ENCODE data around the gene AGA. TPM values are rescaled to one million over a fixed set of nuclear protein-coding genes. Genes with fewer than 3 reads are reported as not detected.

The AGA gene
- 13.8 TPM for polyA plus RNA-seq (2012; ENCODE audit: insufficient read length, low read depth)

DNA sequence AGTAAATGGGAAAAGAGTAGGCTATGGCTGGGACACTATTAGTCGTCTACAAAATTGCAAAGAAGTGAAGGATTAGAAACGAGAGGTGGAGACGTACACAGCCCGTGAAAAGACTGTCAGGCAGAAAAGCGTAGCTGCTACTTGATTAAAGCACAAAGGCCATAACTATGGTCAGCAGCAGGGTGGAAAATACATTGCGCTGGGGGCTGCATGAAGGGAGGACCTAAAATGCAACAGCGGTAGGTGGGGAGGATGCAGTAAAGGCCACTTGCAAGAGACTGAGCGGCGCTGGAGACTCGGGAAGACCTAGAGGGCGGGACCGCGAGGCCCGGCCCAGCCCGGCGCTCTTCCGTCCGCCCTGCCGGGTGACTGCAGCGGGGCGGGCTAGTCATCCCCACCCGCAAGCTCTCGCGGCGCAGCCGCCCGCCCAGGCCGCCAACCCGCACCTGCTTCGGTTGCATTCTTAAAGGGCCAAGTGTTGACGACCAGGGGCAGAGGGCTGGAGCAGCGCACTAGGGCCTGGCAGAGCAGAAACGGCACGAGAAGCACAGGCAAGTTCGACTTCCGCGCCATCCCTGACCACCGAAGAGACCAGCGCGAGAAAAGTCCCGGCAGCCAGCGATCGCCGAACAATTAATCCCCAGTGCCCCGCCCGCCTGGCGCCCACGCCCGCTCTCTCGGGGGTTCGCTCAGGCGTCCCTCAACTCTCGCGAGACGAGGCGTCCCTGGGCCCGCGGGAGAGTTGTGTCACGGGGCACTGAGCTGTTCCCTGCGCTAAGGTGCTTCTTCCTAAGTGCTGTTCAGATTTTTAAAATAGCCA, at the start of gene AGA:
TSS of gene AGA (minus strand) at position 635 of the 820 bp plus-strand sequence. CDS start at position 573, 62 bp downstream.
- TF ChIP-seq TAF1 (IDR thresholded peaks at IDR 0.05; ENCODE audit: borderline replicate concordance, insufficient read depth, low read length): peak; percentile 60; the same call in 1 of the 2 replicates
- TF ChIP-seq, protein P1, sequence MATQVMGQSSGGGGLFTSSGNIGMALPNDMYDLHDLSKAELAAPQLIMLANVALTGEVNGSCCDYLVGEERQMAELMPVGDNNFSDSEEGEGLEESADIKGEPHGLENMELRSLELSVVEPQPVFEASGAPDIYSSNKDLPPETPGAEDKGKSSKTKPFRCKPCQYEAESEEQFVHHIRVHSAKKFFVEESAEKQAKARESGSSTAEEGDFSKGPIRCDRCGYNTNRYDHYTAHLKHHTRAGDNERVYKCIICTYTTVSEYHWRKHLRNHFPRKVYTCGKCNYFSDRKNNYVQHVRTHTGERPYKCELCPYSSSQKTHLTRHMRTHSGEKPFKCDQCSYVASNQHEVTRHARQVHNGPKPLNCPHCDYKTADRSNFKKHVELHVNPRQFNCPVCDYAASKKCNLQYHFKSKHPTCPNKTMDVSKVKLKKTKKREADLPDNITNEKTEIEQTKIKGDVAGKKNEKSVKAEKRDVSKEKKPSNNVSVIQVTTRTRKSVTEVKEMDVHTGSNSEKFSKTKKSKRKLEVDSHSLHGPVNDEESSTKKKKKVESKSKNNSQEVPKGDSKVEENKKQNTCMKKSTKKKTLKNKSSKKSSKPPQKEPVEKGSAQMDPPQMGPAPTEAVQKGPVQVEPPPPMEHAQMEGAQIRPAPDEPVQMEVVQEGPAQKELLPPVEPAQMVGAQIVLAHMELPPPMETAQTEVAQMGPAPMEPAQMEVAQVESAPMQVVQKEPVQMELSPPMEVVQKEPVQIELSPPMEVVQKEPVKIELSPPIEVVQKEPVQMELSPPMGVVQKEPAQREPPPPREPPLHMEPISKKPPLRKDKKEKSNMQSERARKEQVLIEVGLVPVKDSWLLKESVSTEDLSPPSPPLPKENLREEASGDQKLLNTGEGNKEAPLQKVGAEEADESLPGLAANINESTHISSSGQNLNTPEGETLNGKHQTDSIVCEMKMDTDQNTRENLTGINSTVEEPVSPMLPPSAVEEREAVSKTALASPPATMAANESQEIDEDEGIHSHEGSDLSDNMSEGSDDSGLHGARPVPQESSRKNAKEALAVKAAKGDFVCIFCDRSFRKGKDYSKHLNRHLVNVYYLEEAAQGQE (IDR thresholded peaks at IDR 0.05; ENCODE audit: insufficient read depth in 1 of 2, low read depth in 2 of 2, low read length in 2 of 2): peak in 1 of 2 experiments; percentile 62; a peak in 1 of 4 replicates
- TF ChIP-seq FOXP2 (optimal IDR thresholded peaks at IDR 0.05; ENCODE audit: borderline replicate concordance, extremely low read depth, extremely low read length, insufficient read depth): peak; percentile 62
- no peak for TF ChIP-seq SIN3A (IDR thresholded peaks at IDR 0.05; ENCODE audit: borderline replicate concordance, insufficient read depth, low read length)
- peak; percentile 99 for TF ChIP-seq POLR2AphosphoS5 (IDR thresholded peaks at IDR 0.05; ENCODE audit: low read depth, low read length)

DNA sequence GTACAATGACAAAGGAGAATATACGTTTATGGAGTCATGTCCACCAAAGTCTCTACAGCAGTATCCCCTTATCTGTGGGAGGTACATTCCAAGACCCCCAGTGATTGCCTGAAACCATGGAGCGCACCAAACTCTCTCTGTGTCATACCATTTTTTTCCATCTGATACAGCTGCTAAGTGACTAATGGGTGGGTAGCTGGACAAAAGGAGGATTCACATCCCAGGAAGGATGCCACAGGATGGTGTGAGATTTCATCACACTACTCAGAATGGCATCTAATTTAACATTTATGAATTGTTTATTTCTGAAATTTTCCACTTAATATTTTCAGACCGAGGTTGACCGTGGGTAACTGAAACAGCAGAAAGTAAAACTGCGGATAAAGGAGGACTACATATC, 49.8 kb upstream of the AGA start:
- no peak for TF ChIP-seq SIN3A (IDR thresholded peaks at IDR 0.05; ENCODE audit: borderline replicate concordance, insufficient read depth, low read length)
- TF ChIP-seq, protein P1 (IDR thresholded peaks at IDR 0.05; ENCODE audit: insufficient read depth in 1 of 2, low read depth in 2 of 2, low read length in 2 of 2): no peak
- TF ChIP-seq POLR2AphosphoS5 (IDR thresholded peaks at IDR 0.05; ENCODE audit: low read depth, low read length): no peak
- TF ChIP-seq FOXP2 (optimal IDR thresholded peaks at IDR 0.05; ENCODE audit: borderline replicate concordance, extremely low read depth, extremely low read length, insufficient read depth): no peak
- TF ChIP-seq TAF1 (IDR thresholded peaks at IDR 0.05; ENCODE audit: borderline replicate concordance, insufficient read depth, low read length): no peak

DNA sequence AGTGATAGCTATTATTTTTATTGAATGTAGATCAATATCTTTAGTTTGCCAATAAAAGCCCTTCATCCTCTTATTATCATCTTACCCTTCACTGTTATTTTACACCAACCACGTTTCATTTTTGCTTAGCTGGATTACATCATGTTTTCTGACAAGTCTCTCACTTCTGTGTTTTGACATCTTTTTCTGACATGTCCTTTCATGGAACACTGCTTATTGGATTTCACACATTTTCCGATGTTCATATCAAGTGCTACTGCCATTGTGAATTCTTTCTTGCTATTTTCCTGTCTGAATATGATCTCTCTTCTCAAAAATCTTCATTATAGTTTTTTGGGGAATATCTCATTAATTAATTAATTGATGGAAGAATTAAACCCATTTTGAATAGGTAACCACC, 48.5 kb upstream of the AGA start:
- TF ChIP-seq, protein P1 (IDR thresholded peaks at IDR 0.05; ENCODE audit: insufficient read depth in 1 of 2, low read depth in 2 of 2, low read length in 2 of 2): no peak
- TF ChIP-seq SIN3A (IDR thresholded peaks at IDR 0.05; ENCODE audit: borderline replicate concordance, insufficient read depth, low read length) (no peak), TAF1 (IDR thresholded peaks at IDR 0.05; ENCODE audit: borderline replicate concordance, insufficient read depth, low read length) (no peak), POLR2AphosphoS5 (IDR thresholded peaks at IDR 0.05; ENCODE audit: low read depth, low read length) (no peak), FOXP2 (optimal IDR thresholded peaks at IDR 0.05; ENCODE audit: borderline replicate concordance, extremely low read depth, extremely low read length, insufficient read depth) (no peak)

DNA sequence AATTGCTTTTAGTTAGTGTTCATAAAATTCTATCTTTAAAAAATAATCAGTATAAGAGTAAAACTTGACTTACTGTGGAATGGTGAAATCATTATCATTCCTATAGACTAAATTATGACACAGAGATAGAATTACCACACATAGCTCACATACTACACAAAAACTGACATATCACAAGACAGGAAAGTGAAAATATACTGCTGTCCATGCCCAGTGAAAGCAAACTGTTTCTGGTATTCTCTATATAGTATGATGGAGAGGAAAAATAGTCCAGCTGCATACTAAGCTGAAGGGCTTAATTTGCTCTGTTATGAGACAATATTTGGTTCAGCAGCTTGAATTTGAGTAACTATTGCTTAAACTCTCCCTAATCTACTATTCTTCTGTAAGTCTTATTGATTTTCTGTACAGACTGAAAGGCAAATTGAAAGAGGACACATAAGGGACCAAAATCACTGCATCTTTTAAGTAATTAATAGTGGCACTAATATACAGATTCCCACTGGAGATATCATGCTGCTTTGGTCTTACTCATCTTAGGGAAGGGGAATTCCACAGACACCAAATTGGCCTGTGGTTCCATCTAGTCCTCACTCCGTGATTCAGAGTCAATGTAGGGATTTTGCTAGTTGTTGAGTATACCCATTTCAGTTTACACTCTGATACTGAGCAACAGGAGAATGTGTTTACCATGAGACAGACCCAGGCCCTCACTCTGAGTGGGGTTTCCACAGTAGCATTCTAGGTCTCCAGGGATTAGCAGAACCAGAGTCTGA, 47.4 kb upstream of the AGA start:
- no peak for TF ChIP-seq POLR2AphosphoS5 (IDR thresholded peaks at IDR 0.05; ENCODE audit: low read depth, low read length)
- TF ChIP-seq TAF1 (IDR thresholded peaks at IDR 0.05; ENCODE audit: borderline replicate concordance, insufficient read depth, low read length): no peak

DNA sequence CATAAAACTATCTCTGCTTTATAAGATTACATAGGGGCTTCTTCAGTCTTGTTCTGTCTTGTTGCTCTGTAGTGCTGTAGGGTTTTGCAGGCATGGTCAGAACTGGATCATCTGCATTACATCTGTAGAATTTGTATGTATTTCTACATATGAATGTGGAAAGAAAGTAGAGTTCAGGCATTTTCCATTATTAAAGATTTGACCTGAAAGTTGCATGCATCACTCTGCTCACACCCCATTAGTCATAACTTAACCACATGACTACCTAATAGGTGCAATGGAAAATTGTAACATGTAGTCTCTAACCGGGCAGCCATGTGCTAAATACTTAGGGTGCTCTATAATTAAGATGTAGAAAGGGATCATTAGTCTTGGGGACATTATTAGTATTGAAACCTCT, 45.7 kb upstream of the AGA start:
- TF ChIP-seq, protein P1 (IDR thresholded peaks at IDR 0.05; ENCODE audit: insufficient read depth in 1 of 2, low read depth in 2 of 2, low read length in 2 of 2): no peak
- TF ChIP-seq TAF1 (IDR thresholded peaks at IDR 0.05; ENCODE audit: borderline replicate concordance, insufficient read depth, low read length): no peak
- no peak for TF ChIP-seq FOXP2 (optimal IDR thresholded peaks at IDR 0.05; ENCODE audit: borderline replicate concordance, extremely low read depth, extremely low read length, insufficient read depth)
- no peak for TF ChIP-seq SIN3A (IDR thresholded peaks at IDR 0.05; ENCODE audit: borderline replicate concordance, insufficient read depth, low read length)
- TF ChIP-seq POLR2AphosphoS5 (IDR thresholded peaks at IDR 0.05; ENCODE audit: low read depth, low read length): no peak

All from PFSK-1 (cell line).